Activated naive CD4-positive, alpha-beta T cell treated with anti-CD3 and anti-CD28 coated beads for 36 hours (primary cell): ENCODE data around the gene SPAG16. TPM values are rescaled to one million over a fixed set of nuclear protein-coding genes. Genes with fewer than 3 reads are reported as not detected.

Experiments
- CTCF ChIA-PET: fragments of 350-600 bp; sonication (Branson Sonifier 250); formaldehyde crosslinking; loops from one replicate; lab custom pipeline; 2021; ENCODE audit warnings: antibody characterized with exemption; lab: Charles Lee
- DNase-seq: peaks from one replicate; pipeline ENCODE4 v3.0.0-alpha.2; 2020
- H3K27ac Mint-ChIP-seq: one replicate; pipeline ENCODE4 v1.8.0; 2021; ENCODE audit warnings: mild to moderate bottlenecking, mixed read lengths
- H3K27me3 Mint-ChIP-seq: one replicate; pipeline ENCODE4 v1.8.0; 2021; ENCODE audit warnings: low read depth, mixed read lengths
- H3K36me3 Mint-ChIP-seq: one replicate; pipeline ENCODE4 v1.8.0; 2021; ENCODE audit warnings: low read depth, mixed read lengths
- H3K4me1 Mint-ChIP-seq: one replicate; pipeline ENCODE4 v1.8.0; 2021; ENCODE audit warnings: low read depth, mixed read lengths
- H3K4me3 Mint-ChIP-seq: one replicate; pipeline ENCODE4 v1.8.0; 2021; ENCODE audit warnings: mild to moderate bottlenecking, moderate library complexity, mixed read lengths
- H3K9me3 Mint-ChIP-seq: one replicate; pipeline ENCODE4 v1.8.0; 2021; ENCODE audit warnings: mixed read lengths
- intact Hi-C: fragments of 100-400 bp; cut with micrococcal nuclease; formaldehyde crosslinking; loops from one replicate; pipeline ENCODE4 v1.15.1; 2023
- total RNA-seq, 2 experiments: library from RNA; stranded (reverse); gene quantifications; one replicate each; pipeline ENCODE4 v1.2.3, GENCODE V29; 2021

SPAG16 gene
- total RNA-seq, 2 experiments from 2014 or later: 8.4 to 8.8 TPM

DNA sequence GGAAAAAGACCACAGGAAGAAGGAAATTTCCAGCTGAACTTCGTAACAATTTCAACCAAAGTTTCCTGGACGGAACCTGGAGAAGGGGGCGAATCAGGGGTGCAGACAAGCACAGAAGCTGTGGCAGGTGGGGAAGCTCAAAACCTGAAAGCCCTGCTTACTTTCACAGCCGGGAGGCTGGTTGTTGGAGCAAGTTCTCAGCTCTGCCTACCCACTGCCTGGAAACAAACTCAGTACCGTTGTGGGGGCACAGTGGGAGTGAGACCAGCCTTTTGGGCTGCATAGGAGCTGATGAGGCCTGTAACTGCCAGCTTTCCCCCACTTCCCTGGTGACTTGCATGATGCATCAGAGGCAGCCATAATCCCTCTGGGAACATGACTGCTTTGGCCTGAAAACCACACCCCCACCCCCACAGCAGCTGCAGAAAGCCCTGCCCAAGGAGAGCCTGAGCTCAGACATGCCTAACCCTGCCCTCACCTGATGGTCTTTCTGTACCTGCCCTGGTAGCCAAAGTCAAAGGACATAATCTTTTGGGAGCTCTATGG lies 919.6 kb downstream of the SPAG16 start:
- DNase-seq: no peak
- Mint-ChIP-seq H3K4me1 (no peaks in the 10 kb centered on the region), H3K9me3 (peaks cover 6% of the 10 kb centered on the region), H3K27me3 (peaks cover 2% of the 10 kb centered on the region), H3K4me3 (no peak overlapping the region), H3K36me3 (no peaks in the 10 kb centered on the region), H3K27ac (no peak overlapping the region)
- intact Hi-C loops: no loop called here
- CTCF ChIA-PET: no interaction called here

DNA sequence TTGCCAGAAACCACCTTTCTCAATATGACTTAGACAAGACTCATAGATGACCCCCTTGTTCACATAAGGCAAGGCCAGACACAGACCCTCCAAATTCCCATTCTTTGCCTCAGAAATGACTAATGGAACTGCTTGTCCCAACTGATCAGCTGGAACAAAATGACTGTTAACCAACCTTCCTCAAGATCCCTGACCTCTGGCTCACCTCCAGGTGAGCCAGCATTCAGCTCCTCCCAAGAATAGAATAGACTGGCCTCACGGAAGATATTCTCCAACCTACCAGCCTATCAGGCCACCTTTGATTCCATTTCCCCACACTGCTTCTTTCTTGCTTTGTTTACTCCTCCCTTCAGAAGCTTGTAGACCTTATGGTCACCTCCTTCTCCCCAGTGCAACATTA lies 930.8 kb downstream of the SPAG16 start:
- H3K4me1 Mint-ChIP-seq: no peaks in the 10 kb centered on the region
- no peaks in the 10 kb centered on the region for H3K36me3 Mint-ChIP-seq
- no peaks in the 10 kb centered on the region for H3K9me3 Mint-ChIP-seq
- no peak overlapping the region for H3K4me3 Mint-ChIP-seq
- CTCF ChIA-PET: no interaction called here
- intact Hi-C loops: no loop called here
- DNase-seq: no peak
- no peak overlapping the region for H3K27ac Mint-ChIP-seq
- H3K27me3 Mint-ChIP-seq: no peaks in the 10 kb centered on the region

DNA sequence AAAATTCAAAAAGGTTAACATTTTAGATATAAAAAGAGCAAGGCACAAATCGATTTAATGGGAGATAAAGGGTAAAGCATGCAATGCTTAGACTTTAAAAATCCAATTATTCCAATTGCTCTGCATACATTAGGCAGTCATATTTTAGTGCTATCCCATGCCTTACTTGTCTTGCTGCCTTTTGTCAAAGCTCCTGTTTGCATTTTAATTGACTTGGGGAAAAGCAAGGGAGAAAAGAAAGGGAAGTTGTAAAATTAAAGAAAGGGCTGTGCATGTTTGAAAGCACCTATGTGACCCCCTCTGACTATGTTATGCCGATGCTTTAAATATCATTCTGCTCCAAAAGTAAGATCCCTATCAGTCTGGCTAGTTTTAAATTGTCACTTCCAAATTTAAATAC lies 932.9 kb downstream of the SPAG16 start:
- no peak overlapping the region for H3K27ac Mint-ChIP-seq
- no peaks in the 10 kb centered on the region for H3K36me3 Mint-ChIP-seq
- H3K4me1 Mint-ChIP-seq: no peaks in the 10 kb centered on the region
- H3K9me3 Mint-ChIP-seq: no peaks in the 10 kb centered on the region
- no peaks in the 10 kb centered on the region for H3K27me3 Mint-ChIP-seq
- CTCF ChIA-PET: no interaction called here
- intact Hi-C loops: no loop called here
- no peak overlapping the region for H3K4me3 Mint-ChIP-seq
- no peak for DNase-seq

DNA sequence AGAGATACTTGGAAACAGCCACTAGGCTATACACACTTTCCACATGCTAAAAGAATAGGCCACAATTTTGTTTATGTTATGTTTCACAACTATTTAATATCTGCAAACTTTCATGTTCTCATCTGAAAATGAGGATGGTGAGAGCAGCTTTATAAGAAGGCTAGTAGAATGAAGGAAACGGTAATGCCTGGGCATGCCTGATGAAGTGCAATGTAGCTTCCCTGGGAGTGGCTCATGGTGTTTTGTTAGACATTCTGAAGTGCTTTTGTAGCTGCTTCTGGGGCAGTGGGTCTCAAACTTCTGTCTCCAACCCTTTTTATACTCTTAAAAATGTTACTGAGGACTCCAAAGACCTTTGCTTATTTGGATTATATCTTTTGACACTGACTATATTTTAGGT lies 933.3 kb downstream of the SPAG16 start:
- intact Hi-C loops: no loop called here
- Mint-ChIP-seq H3K9me3 (no peaks in the 10 kb centered on the region), H3K27ac (no peak overlapping the region), H3K4me1 (no peaks in the 10 kb centered on the region), H3K27me3 (no peaks in the 10 kb centered on the region), H3K4me3 (no peak overlapping the region), H3K36me3 (no peaks in the 10 kb centered on the region)
- CTCF ChIA-PET: no interaction called here
- no peak for DNase-seq

DNA sequence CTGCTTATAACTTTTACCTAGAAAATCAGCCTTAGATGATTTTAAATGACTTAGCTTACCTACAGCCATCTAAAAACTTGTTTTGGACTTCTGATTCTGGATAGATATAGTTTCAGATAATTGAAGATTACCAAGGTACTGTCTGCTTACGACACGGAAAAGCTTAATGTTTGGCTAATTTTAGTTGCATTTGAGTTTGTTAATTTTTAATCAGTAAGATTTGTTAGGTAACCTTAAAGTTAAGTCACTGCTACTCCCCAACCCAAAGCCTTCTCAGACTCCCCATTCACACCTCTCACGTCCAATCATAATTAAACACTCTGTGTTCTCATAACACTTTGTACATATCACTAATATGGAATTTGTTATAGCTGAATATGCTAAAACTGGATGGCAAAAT lies 936.0 kb downstream of the SPAG16 start:
- CTCF ChIA-PET: no interaction called here
- Mint-ChIP-seq H3K27me3 (no peaks in the 10 kb centered on the region), H3K4me3 (no peak overlapping the region), H3K27ac (no peak overlapping the region), H3K4me1 (no peaks in the 10 kb centered on the region), H3K36me3 (no peaks in the 10 kb centered on the region), H3K9me3 (no peaks in the 10 kb centered on the region)
- intact Hi-C loops: no loop called here
- DNase-seq: no peak

DNA sequence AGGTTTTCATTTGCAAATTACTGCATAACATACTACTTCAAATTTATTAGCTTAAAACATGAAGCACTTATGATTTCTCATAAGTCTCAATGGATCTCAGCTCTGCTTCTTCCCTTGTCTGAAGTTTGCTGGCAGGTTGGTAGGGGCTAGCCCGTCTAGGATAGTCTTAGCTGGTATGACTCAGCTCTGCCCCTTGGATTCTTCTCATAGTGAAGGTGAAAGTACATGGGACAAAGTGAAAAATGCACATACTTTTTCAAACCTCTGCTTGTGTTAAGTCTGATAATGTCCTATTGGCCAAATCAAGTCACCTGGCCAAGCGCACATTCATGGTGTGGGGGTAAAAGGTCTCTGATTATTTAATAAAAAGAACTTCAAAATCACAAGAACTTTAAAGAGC lies 941.8 kb downstream of the SPAG16 start:
- no peak for DNase-seq
- no peak overlapping the region for H3K4me3 Mint-ChIP-seq
- no peak overlapping the region for H3K27ac Mint-ChIP-seq
- CTCF ChIA-PET: no interaction called here
- no peaks in the 10 kb centered on the region for H3K27me3 Mint-ChIP-seq
- no peaks in the 10 kb centered on the region for H3K9me3 Mint-ChIP-seq
- H3K4me1 Mint-ChIP-seq: no peaks in the 10 kb centered on the region
- no peaks in the 10 kb centered on the region for H3K36me3 Mint-ChIP-seq
- intact Hi-C loops: no loop called here

DNA sequence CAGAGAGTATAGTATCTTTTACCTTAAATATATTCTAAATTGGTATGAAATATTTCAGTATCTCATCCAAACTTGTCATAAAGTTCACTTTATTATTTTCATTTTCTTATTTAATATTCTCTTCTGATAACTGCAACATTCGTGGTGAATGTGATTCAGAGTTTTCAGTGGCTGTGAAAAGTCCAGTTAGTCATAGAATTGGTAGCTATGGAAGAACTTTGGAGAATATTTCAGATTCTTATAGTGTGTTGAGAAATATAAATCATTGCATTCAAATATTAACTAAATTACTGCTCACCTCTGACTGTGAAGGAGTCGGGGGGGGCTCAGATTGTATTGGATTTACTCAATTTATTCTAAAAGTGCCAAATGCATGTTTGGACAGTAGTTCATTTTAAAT lies 948.0 kb downstream of the SPAG16 start:
- Mint-ChIP-seq H3K36me3 (no peaks in the 10 kb centered on the region), H3K4me1 (no peaks in the 10 kb centered on the region), H3K4me3 (no peak overlapping the region), H3K9me3 (peaks cover 6% of the 10 kb centered on the region), H3K27me3 (no peaks in the 10 kb centered on the region), H3K27ac (no peak overlapping the region)
- CTCF ChIA-PET: no interaction called here
- intact Hi-C loops: no loop called here
- DNase-seq: no peak

DNA sequence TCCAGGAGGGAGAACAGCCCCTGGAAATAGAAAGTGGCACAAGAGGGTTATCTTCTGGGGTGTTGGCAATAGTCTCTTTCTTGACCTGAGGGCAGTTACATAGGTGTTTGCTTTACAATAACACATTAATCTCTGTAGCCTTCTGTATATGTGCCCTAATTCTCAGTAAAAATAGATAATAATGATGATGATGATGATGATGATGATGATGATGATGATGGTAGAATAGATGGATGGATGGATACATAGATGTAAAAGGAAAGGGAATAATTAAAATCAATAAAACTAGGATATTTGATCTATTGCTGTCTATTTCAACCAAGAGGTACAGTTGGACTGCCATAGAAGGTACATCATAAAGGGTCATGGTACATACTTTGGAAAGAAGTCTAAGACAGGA lies 948.9 kb downstream of the SPAG16 start:
- H3K27ac Mint-ChIP-seq: no peak overlapping the region
- H3K27me3 Mint-ChIP-seq: no peaks in the 10 kb centered on the region
- CTCF ChIA-PET: no interaction called here
- DNase-seq: no peak
- H3K36me3 Mint-ChIP-seq: no peaks in the 10 kb centered on the region
- H3K9me3 Mint-ChIP-seq: peaks cover 6% of the 10 kb centered on the region
- no peak overlapping the region for H3K4me3 Mint-ChIP-seq
- no peaks in the 10 kb centered on the region for H3K4me1 Mint-ChIP-seq
- intact Hi-C loops: no loop called here

DNA sequence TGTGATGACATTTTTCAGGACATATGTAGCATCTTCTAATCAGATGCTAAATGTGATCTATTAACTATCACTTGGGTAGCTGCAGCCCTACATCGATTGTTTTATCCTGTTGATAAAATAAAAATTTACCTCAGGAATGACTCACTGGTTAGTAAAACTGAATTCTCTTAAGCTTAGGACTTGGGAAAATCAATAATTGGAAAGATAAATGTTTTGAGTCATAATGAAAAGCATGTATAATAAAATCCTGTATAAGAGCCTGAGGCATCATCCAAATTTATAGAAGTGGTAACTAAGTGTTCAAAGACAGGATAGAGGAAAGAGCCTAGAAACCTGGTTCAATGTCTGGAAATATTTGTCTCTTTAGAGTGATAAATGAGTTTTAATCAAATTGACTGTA lies 958.5 kb downstream of the SPAG16 start:
- Mint-ChIP-seq H3K9me3 (no peaks in the 10 kb centered on the region), H3K4me1 (no peaks in the 10 kb centered on the region), H3K4me3 (no peak overlapping the region), H3K36me3 (no peaks in the 10 kb centered on the region), H3K27me3 (no peaks in the 10 kb centered on the region), H3K27ac (no peak overlapping the region)
- no peak for DNase-seq
- intact Hi-C loops: no loop called here
- CTCF ChIA-PET: no interaction called here

DNA sequence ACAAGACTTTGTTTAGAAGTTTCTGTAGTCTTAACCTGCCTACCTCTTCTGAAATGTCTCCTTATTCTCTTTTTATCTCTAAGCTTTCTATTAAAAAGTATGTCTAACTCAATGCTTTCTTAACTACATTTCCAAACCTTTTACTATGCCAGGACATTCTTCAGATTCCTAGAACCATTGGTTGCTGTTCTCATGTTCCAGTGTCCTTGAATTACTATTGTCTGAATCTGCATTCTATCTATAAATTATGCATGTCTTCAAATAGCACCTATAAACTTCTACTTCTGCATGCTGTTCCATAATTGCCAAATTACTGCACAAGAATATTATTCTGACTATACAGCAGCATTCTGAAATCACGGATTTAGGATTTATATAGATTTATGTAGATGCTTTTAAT lies 960.6 kb downstream of the SPAG16 start:
- intact Hi-C loops: no loop called here
- no peaks in the 10 kb centered on the region for H3K4me1 Mint-ChIP-seq
- no peaks in the 10 kb centered on the region for H3K9me3 Mint-ChIP-seq
- CTCF ChIA-PET: no interaction called here
- no peaks in the 10 kb centered on the region for H3K36me3 Mint-ChIP-seq
- DNase-seq: no peak
- no peaks in the 10 kb centered on the region for H3K27me3 Mint-ChIP-seq
- no peak overlapping the region for H3K27ac Mint-ChIP-seq
- no peak overlapping the region for H3K4me3 Mint-ChIP-seq

DNA sequence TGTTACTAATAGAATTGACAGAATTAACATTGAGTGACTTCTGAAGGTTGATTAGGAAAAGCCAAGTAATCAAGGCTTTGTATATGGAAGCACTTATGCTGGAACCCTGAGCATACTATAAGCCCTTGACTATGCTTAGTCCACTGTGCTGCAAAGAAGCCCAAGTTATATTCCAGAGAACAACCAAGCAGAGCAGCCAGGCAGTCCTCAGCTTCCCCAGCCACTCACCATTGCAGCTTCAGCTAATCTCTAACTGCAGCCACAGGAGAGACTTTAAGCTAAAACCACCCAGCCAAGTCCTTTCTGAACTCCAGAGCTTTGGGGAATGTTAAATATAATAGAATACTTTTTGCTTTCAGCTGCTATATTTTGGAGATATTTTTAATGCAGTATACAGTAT lies 962.2 kb downstream of the SPAG16 start:
- no peaks in the 10 kb centered on the region for H3K4me1 Mint-ChIP-seq
- H3K4me3 Mint-ChIP-seq: no peak overlapping the region
- H3K9me3 Mint-ChIP-seq: no peaks in the 10 kb centered on the region
- H3K27me3 Mint-ChIP-seq: no peaks in the 10 kb centered on the region
- DNase-seq: no peak
- H3K36me3 Mint-ChIP-seq: no peaks in the 10 kb centered on the region
- CTCF ChIA-PET: no interaction called here
- H3K27ac Mint-ChIP-seq: no peak overlapping the region
- intact Hi-C loops: no loop called here

DNA sequence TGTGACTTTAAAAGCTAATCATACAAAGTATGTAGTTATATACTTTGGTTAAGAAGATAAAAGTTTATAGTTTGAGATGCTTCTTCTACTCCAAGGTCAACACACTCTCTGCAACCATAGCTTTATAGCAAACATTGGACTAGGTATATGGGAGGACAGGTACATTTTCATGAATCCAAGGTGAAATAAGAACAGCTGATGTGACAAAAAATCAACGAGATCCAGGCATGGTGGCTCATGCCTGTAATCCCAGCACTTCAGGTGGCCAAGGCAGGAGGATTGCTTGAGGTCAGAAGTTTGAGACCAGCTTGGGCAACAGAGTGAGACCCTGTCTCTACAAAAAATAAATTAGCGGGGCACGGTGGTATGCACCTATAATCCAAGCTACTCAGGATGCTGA lies 963.3 kb downstream of the SPAG16 start:
- H3K27ac Mint-ChIP-seq: no peak overlapping the region
- no peaks in the 10 kb centered on the region for H3K4me1 Mint-ChIP-seq
- no peaks in the 10 kb centered on the region for H3K27me3 Mint-ChIP-seq
- DNase-seq: no peak
- H3K9me3 Mint-ChIP-seq: peaks cover 2% of the 10 kb centered on the region
- CTCF ChIA-PET: interaction anchor here (0.7 kb wide), 1 partner anchor 23 kb away, joined by 4 read pairs; no protein-coding TSS in a partner anchor
- no peaks in the 10 kb centered on the region for H3K36me3 Mint-ChIP-seq
- intact Hi-C loops: no loop called here
- no peak overlapping the region for H3K4me3 Mint-ChIP-seq

DNA sequence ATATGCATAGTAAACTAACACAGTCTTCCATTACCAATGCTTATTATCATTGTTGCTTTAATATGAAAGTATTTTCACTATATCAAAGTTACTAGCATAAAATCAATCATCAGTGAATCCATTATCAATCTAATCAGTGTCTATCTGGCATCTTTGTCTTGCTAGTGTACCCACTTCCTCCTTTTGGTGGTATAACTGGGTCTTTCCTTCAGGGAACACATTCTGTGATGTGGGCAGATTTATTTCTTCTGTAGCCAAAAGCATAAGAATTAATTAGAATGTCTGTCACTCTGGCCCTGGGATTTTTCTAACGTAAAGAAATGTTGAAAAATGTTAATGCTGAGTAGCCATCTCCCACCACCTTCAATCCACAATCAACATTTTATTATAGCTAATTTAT lies 970.8 kb downstream of the SPAG16 start:
- peaks cover 8% of the 10 kb centered on the region for H3K9me3 Mint-ChIP-seq
- no peak for DNase-seq
- no peaks in the 10 kb centered on the region for H3K27me3 Mint-ChIP-seq
- no peaks in the 10 kb centered on the region for H3K36me3 Mint-ChIP-seq
- no peak overlapping the region for H3K27ac Mint-ChIP-seq
- CTCF ChIA-PET: no interaction called here
- no peak overlapping the region for H3K4me3 Mint-ChIP-seq
- intact Hi-C loops: no loop called here
- H3K4me1 Mint-ChIP-seq: no peaks in the 10 kb centered on the region

DNA sequence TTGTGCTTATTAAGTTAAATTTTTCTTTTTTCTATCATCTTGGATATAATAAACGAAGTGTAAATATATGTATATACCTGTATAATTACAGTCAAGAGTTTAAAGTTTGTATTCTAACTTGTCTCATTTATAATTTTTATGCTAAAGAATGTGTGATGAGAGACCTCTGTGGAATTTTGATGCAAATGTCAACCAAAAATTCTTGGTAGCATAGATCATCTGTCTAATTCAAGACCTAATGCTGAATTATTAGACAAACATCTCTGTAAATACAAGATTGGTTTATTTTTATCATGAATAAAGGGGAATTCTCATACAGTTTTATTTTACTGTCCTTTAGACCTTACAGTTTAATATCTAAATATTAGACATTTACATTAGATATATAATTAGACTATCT lies 977.4 kb downstream of the SPAG16 start:
- no peaks in the 10 kb centered on the region for H3K4me1 Mint-ChIP-seq
- no peaks in the 10 kb centered on the region for H3K27me3 Mint-ChIP-seq
- intact Hi-C loops: no loop called here
- peaks cover 1% of the 10 kb centered on the region for H3K9me3 Mint-ChIP-seq
- no peak overlapping the region for H3K4me3 Mint-ChIP-seq
- no peak overlapping the region for H3K27ac Mint-ChIP-seq
- H3K36me3 Mint-ChIP-seq: no peaks in the 10 kb centered on the region
- CTCF ChIA-PET: no interaction called here
- no peak for DNase-seq
